Adrenal gland (tissue), 19 donors: Measurements from ENCODE around the gene APOL1. TPM values are rescaled to one million over a fixed set of nuclear protein-coding genes. Genes with fewer than 3 reads are reported as not detected.
"Not testable (repeated sequence)": the region's sequence is repeated elsewhere in the genome, so short reads cannot be mapped to it uniquely, and the experiment has no call there.

Experiments used
- DNase-seq, 7 donors: peaks; one replicate each; pipeline ENCODE4 v3.0.0-alpha.2; 2019 to 2020
- H3K27ac ChIP-seq, 5 donors: fragments of 200-600 bp; sonication (generic) in 4 of 5; 1 replicate in 3 of 5; 2 replicates in 2 of 5; pipeline versions ENCODE4 v1.5.1 to v1.8.0; 2016 to 2020; ENCODE audit warnings: mild to moderate bottlenecking in 1 of 5
- H3K27me3 ChIP-seq: fragments of 200-600 bp; 2 replicates; pipeline ENCODE4 v1.8.0; 2021
- H3K36me3 ChIP-seq, 2 donors: fragments of 200-600 bp; replicated peaks in 1 of 2; 1 replicate in 1 of 2; 2 replicates in 1 of 2; pipeline versions ENCODE4 v1.5.1 to v1.8.0; 2018 to 2022
- H3K4me1 ChIP-seq, 2 donors: fragments of 200-600 bp; replicated peaks in 1 of 2; 1 replicate in 1 of 2; 2 replicates in 1 of 2; pipeline versions ENCODE4 v1.5.1 to v1.8.0; 2018 to 2021
- H3K4me3 ChIP-seq, 4 donors: fragments of 200-600 bp; sonication (generic) in 3 of 4; one replicate each; pipeline ENCODE4 v1.5.1; 2016 to 2018
- H3K9me3 ChIP-seq, 3 donors: fragments of 200-600 bp; sonication (generic) in 1 of 3; replicated peaks in 1 of 3; 1 replicate in 2 of 3; 2 replicates in 1 of 3; pipeline versions ENCODE4 v1.5.1 to v1.8.0; 2016 to 2021
- POLR2A ChIP-seq, 2 donors: fragments of 450-650 bp; IDR thresholded peaks; one replicate each; pipeline ENCODE4 v1.6.1; 2017; ENCODE audit warnings: antibody characterized with exemption in 2 of 2, mild to moderate bottlenecking in 2 of 2, moderate library complexity in 1 of 2
- WGBS, 4 donors: extraction: QIAGEN DNeasy Blood & Tissue Kit in 2 of 4; methylation state at CpG; one replicate each; pipeline versions ENCODE4 v1.1.5 to v1.1.7; 2013 to 2017; 5-methylcytosine and 5-hydroxymethylcytosine counted together
- intact Hi-C, 2 donors: fragments of 100-400 bp; cut with DNase I; formaldehyde crosslinking; loops; one replicate each; pipeline versions ENCODE4 v1.14.1 to v1.15.0; 2022 to 2023
- long read RNA-seq, 10 donors: library from polyadenylated mRNA in 3 of 10; unstranded in 2 of 10; stranded (forward) in 1 of 10; transcript quantifications; one replicate each; pipeline ENCODE4 v2.0.0 and lab custom pipeline, GENCODE V29; 2021 to 2026
- polyA plus RNA-seq, 3 donors: library from polyadenylated mRNA; stranded (reverse); fragments of 200-250 nt in 2 of 3; fragments of 350-450 nt in 1 of 3; fragmentation: Illumina TruSeq in 1 of 3; extraction: RNeasy Lipid Tissue Mini Kit (QIAGEN cat#74804) in 1 of 3; gene quantifications; one replicate each; pipeline ENCODE4 v1.2.3, GENCODE V29; 2013 to 2014
- total RNA-seq, 9 donors: library from RNA; depleted of rRNA in 4 of 9; stranded (reverse); fragments of >200 nt in 4 of 9; fragments of 120-200 nt in 1 of 9; fragmentation: NEBNext Ultra II Directional in 1 of 9; extraction: Animal tissue kit (Norgen Biotek cat#: 25700) in 1 of 9; gene quantifications; one replicate each; pipeline versions ENCODE4 v1.1.0 to v1.2.4, GENCODE V29; 2013 to 2023
- TF ChIP-seq, protein P1 (sequence below), 6 experiments: fragments of 450-650 bp in 4 of 6; fragments of 200-600 bp in 2 of 6; sonication (generic) in 1 of 6; IDR thresholded peaks; 1 replicate in 5 of 6; 2 replicates in 1 of 6; pipeline versions ENCODE4 v1.5.1 to v1.8.0; 2016 to 2021; ENCODE audit warnings: antibody characterized with exemption in 6 of 6, mild to moderate bottlenecking in 2 of 6, moderate library complexity in 1 of 6
- donor health status: healthy with polysubstance abuse.
- donor health status: Bipolar disorder and iron deficiency.
- donor health status: DM: yes; HTN: yes; CAD: no.
- donor health status: DM: no; HTN: no; CAD: no.
- donor health status: DM: no; HTN: no; CAD: no.
- donor health status: DM: yes; HTN: yes; CAD: no.

The APOL1 gene, protein sequence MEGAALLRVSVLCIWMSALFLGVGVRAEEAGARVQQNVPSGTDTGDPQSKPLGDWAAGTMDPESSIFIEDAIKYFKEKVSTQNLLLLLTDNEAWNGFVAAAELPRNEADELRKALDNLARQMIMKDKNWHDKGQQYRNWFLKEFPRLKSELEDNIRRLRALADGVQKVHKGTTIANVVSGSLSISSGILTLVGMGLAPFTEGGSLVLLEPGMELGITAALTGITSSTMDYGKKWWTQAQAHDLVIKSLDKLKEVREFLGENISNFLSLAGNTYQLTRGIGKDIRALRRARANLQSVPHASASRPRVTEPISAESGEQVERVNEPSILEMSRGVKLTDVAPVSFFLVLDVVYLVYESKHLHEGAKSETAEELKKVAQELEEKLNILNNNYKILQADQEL
- total RNA-seq (10 to 100 TPM in 8 of 9 donors, 1 to 10 TPM in 1; 2.1 to 39.0 (median 30.3) TPM), polyA plus RNA-seq (10 to 100 TPM; 19.9 to 21.2 (median 20.2) TPM)
- long read RNA-seq, donor 1, partial matches to known transcripts, result 0 of 2 reads
- long read RNA-seq, donor 1, other reads (novel, unspliced or antisense), result 0 of 2 reads
- long read RNA-seq, donor 2, partial matches to known transcripts, result 0 of 1 reads
- long read RNA-seq, donor 2, other reads (novel, unspliced or antisense), result 0 of 1 reads
- long read RNA-seq, donor 3, result 0 reads
- long read RNA-seq, donor 4, partial matches to known transcripts, result 2 of 7 reads
- long read RNA-seq, donor 4, other reads (novel, unspliced or antisense), result 5 of 7 reads
- long read RNA-seq, donor 5, transcript APOL1-202 (6 exons, 2,918 nt), result major isoform, 5 of 35 reads
- long read RNA-seq, donor 5, partial matches to known transcripts, result 0 of 35 reads
- long read RNA-seq, donor 5, other reads (novel, unspliced or antisense), result 26 of 35 reads
- long read RNA-seq, donor 6, partial matches to known transcripts, result 0 of 2 reads
- long read RNA-seq, donor 6, other reads (novel, unspliced or antisense), result 2 of 2 reads
- long read RNA-seq, donor 7, result 0 reads
- long read RNA-seq, donor 8, partial matches to known transcripts, result 9 of 9 reads
- long read RNA-seq, donor 8, other reads (novel, unspliced or antisense), result 0 of 9 reads
- long read RNA-seq, donor 9, result 0 reads
- long read RNA-seq, donor 10, result 0 reads

DNA sequence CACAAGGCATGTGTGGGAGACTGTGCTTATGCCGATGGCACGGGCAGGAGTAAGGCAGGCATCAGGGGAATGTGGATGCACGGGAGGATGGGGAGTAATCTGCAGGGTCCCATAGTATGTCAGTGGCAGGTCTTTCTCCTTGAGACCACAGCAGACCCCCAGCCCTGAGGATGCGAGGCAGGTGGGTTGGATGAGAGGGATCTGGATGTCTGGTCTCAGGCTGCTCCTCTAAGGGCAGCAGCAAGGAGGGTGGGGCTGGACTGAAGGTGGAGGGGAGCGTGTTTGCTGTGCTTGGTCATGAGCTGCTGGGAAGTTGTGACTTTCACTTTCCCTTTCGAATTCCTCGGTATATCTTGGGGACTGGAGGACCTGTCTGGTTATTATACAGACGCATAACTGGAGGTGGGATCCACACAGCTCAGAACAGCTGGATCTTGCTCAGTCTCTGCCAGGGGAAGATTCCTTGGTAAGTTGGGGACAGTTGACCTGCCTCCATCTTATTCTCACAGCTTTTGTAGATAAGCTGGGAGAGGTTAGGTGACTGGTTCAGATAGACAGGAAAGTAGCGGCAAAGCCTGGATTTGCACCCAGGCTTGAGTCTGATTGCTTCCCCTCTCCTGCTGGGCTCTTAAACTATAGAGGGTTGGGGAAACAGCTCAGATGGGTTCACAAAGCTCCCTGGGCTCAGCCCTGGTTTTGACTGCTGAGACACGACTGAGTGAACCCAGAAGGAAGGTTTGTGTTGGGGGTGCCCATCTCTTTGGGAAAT is at the start of gene APOL1:
TSS of gene APOL1 (plus strand) at position 380 of the 769 bp plus-strand sequence. CDS start 1,823 bp downstream, outside the sequence.
- H3K27me3 ChIP-seq, result no peaks in the 10 kb centered on the region
- peak in 1 of 2 donors; percentile 45 for TF ChIP-seq POLR2A (IDR thresholded peaks at IDR 0.05)
- TF ChIP-seq, protein P1, sequence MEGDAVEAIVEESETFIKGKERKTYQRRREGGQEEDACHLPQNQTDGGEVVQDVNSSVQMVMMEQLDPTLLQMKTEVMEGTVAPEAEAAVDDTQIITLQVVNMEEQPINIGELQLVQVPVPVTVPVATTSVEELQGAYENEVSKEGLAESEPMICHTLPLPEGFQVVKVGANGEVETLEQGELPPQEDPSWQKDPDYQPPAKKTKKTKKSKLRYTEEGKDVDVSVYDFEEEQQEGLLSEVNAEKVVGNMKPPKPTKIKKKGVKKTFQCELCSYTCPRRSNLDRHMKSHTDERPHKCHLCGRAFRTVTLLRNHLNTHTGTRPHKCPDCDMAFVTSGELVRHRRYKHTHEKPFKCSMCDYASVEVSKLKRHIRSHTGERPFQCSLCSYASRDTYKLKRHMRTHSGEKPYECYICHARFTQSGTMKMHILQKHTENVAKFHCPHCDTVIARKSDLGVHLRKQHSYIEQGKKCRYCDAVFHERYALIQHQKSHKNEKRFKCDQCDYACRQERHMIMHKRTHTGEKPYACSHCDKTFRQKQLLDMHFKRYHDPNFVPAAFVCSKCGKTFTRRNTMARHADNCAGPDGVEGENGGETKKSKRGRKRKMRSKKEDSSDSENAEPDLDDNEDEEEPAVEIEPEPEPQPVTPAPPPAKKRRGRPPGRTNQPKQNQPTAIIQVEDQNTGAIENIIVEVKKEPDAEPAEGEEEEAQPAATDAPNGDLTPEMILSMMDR (IDR thresholded peaks at IDR 0.05), result no peak
- intact Hi-C loops, result no loop called here
- no peaks in the 10 kb centered on the region for H3K9me3 ChIP-seq
- H3K36me3 ChIP-seq, result no peaks in the 10 kb centered on the region
- peak in 6 of 7 donors; percentile 33 to 68 (median 39) for DNase-seq
- H3K4me3 ChIP-seq, result peak within 1 kb of the TSS in 2 of 4 donors; percentile 20 to 53
- WGBS, 4 donors, result 47 to 54% (median 51%) methylated on average over 10 of the region's 10 CpGs
- H3K27ac ChIP-seq, result peak within 1 kb of the TSS in 4 of 5 donors; percentile 46 to 84 (median 65)
- H3K4me1 ChIP-seq, result peaks cover 0 to 22% of the 10 kb centered on the region in 2 donors

DNA sequence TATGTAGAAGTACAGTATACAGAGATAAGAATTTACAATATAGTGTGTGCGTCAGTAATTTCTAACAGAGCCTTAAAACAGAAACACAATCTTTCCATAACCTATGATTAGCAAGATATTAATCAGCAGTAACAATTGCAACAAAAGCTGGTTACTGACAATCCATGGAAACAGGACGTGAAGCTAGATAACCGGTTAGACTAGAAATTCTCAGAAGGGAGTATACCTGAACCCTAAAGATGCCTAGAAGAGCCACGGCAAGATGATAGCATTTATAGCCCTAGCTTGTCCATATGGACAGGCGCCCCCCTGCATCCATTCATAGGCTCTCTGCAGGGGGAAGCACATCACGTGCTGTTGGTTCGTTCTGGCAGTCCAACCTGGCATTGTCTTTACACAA is 49.5 kb upstream of the APOL1 start:
- 82 to 89% (median 85%) methylated on average over 7 of the region's 7 CpGs for WGBS, 4 donors
- not testable (repeated sequence) for DNase-seq, H3K4me1 ChIP-seq

DNA sequence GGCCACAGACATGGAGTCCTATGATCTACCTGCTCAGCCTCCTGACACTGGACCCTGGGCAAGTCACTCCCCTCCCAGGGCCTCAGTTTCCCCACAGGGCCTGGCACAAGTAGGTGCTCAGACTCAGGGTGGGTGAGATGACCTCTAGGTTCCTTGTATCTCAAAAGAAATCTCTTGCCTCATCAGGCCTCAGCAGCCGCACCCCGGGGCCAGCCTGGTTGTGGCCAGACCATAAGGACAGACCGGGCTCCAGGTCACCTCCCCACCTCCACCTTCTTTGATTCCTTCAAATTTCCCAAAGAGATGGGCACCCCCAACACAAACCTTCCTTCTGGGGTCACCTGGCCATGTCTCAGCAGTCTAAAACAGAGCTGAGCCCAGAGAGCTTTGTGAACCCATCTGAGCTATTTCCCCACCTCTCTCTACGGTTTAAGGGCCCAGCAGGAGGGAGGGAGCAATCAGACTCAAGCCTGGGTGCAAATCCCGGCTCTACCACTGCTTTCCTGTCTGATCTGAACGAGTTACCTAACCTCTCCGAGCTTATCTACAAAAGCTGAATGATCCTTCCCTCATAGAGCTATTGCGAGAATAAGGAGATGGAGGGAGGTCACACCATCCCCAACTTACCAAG is 48.8 kb upstream of the APOL1 start:
- no peaks in the 10 kb centered on the region for H3K27me3 ChIP-seq
- 79 to 92% (median 87%) methylated on average over 5 to 8 of the region's 8 CpGs for WGBS, 4 donors
- no peak for DNase-seq
- H3K27ac ChIP-seq, result no peak overlapping the region
- TF ChIP-seq POLR2A (IDR thresholded peaks at IDR 0.05), result no peak
- TF ChIP-seq, protein P1 (IDR thresholded peaks at IDR 0.05), result no peak
- no peaks in the 10 kb centered on the region for H3K36me3 ChIP-seq
- no peaks in the 10 kb centered on the region for H3K9me3 ChIP-seq
- H3K4me1 ChIP-seq, result no peaks in the 10 kb centered on the region
- no peak overlapping the region for H3K4me3 ChIP-seq
- intact Hi-C loops, result no loop called here

More for the DNA sequence above, 49.5 kb upstream of the APOL1 start:
- H3K27me3 ChIP-seq, H3K9me3 ChIP-seq, intact Hi-C loops, H3K27ac ChIP-seq, H3K4me3 ChIP-seq, H3K36me3 ChIP-seq: not testable (repeated sequence)

DNA sequence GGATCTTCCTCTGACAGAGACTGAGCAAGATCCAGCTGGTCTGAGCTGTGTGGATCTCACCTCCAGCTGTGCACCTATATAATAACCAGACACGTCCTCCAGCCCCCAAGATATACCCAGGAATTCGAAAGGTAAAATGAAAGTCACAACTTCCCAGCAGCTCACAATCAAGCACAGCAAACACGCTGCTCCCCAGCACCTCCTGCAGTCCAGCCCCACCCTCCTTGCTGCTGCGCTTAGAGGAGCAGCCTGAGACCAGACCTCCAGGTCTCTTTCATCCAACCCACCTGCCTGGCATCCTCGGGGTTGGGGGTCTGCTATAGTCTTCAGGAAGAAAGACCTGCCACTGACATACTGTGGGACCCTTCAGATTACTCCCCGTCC is 48.3 kb upstream of the APOL1 start:
- WGBS, 4 donors, result 68 to 81% (median 74%) methylated on average over 6 of the region's 6 CpGs
- intact Hi-C loops, result no loop called here

DNA sequence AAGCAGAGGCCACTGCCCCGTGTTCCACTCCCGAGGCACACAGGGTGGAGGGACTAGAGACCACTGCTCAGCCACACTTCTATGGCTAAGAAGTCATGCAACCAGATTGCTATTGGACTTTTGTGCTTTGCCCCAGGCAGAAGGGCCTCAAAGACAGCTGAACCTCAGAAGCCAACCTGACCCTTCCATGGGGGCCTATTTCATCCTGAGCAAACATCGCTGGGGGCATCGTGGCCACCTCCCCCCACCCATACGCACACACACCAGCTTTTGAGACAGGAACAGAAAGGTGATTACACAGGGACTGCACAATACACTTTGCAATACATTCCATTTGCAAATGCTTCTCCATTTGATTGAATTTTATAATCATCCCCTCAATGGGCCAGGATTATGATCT is 47.4 kb upstream of the APOL1 start:
- H3K4me1 ChIP-seq, H3K27ac ChIP-seq, H3K4me3 ChIP-seq, H3K36me3 ChIP-seq, DNase-seq, intact Hi-C loops, H3K9me3 ChIP-seq, H3K27me3 ChIP-seq: not testable (repeated sequence)
- 73 to 86% (median 76%) methylated on average over 5 of the region's 5 CpGs for WGBS, 4 donors

More for the DNA sequence above, 48.3 kb upstream of the APOL1 start:
- Histone ChIP-seq H3K27ac (no peak overlapping the region), H3K27me3 (no peaks in the 10 kb centered on the region), H3K4me3 (no peak overlapping the region), H3K36me3 (no peaks in the 10 kb centered on the region), H3K4me1 (no peaks in the 10 kb centered on the region), H3K9me3 (no peaks in the 10 kb centered on the region)
- no peak for DNase-seq
- no peak for TF ChIP-seq POLR2A (IDR thresholded peaks at IDR 0.05)
- TF ChIP-seq, protein P1 (IDR thresholded peaks at IDR 0.05), result no peak
